AG10803 (cell line): Measurements from ENCODE around the gene ATXN7L1.
A peak's percentile ranks its signal among the peaks of the same experiment; 100 is the strongest.

ENCODE experiments used
- DNase-seq: peaks from one replicate; pipeline ENCODE4 v3.0.0; 2010; ENCODE audit warnings: low read depth
- H3K4me3 ChIP-seq: 2 replicates; pipeline ENCODE4 v1.5.1; 2011; ENCODE audit warnings: mild to moderate bottlenecking, low read length, control low read depth
- CTCF ChIP-seq: conservative IDR thresholded peaks from 2 replicates; pipeline ENCODE4 v1.5.1; 2011; ENCODE audit warnings: mild to moderate bottlenecking, low read length, control low read depth, inconsistent platforms

ATXN7L1 gene

GRCh38 chr7:105808209-105808608, 68.2 kb downstream of the ATXN7L1 start:
- no peak for DNase-seq
- H3K4me3 ChIP-seq = no peak overlapping the region
- no peak for TF ChIP-seq CTCF

- no peak overlapping the region for H3K4me3 ChIP-seq
- DNase-seq = no peak
- TF ChIP-seq CTCF = no peak
Observed at GRCh38 chr7:105807448-105807762, 69.0 kb downstream of the ATXN7L1 start.

- DNase-seq = peak; percentile 52
Observed at GRCh38 chr7:105806592-105807447, 69.6 kb downstream of the ATXN7L1 start.

GRCh38 chr7:105805447-105806019, 70.9 kb downstream of the ATXN7L1 start:
- no peak for TF ChIP-seq CTCF
- H3K4me3 ChIP-seq = no peak overlapping the region
- no peak for DNase-seq

More at GRCh38 chr7:105806592-105807447, 69.6 kb downstream of the ATXN7L1 start:
- H3K4me3 ChIP-seq = no peak overlapping the region
- no peak for TF ChIP-seq CTCF

- H3K4me3 ChIP-seq = no peak overlapping the region
- DNase-seq = no peak
- no peak for TF ChIP-seq CTCF
Observed at GRCh38 chr7:105803429-105803736, 73.0 kb downstream of the ATXN7L1 start.

- TF ChIP-seq CTCF = no peak
- H3K4me3 ChIP-seq = no peak overlapping the region
- DNase-seq = no peak
Observed at GRCh38 chr7:105802604-105803428, 73.6 kb downstream of the ATXN7L1 start.
